LNCaP clone FGC (cell line): ENCODE data around the gene FHL1.

Source experiments
- DNase-seq: peaks from one replicate; pipeline ENCODE4 v3.0.0-alpha.2; 2011; ENCODE audit warnings: low read depth
- H3K4me3 ChIP-seq: 2 replicates; pipeline ENCODE4 v1.5.1; 2011; ENCODE audit warnings: mild to moderate bottlenecking, low read depth, low read length, control low read depth
- TF ChIP-seq, protein P1 (sequence below): IDR thresholded peaks from 2 replicates; pipeline ENCODE4 v1.5.1; 2012; ENCODE audit warnings: mild to moderate bottlenecking; ENCODE audit not compliant: control insufficient read depth, insufficient read depth; ENCODE audit errors: extremely low read depth

Gene FHL1

GRCh38 chrX:136205882-136206380 is 58.6 kb downstream of the FHL1 start:
- no peak overlapping the region for H3K4me3 ChIP-seq
- DNase-seq: no peak
- TF ChIP-seq, protein P1, sequence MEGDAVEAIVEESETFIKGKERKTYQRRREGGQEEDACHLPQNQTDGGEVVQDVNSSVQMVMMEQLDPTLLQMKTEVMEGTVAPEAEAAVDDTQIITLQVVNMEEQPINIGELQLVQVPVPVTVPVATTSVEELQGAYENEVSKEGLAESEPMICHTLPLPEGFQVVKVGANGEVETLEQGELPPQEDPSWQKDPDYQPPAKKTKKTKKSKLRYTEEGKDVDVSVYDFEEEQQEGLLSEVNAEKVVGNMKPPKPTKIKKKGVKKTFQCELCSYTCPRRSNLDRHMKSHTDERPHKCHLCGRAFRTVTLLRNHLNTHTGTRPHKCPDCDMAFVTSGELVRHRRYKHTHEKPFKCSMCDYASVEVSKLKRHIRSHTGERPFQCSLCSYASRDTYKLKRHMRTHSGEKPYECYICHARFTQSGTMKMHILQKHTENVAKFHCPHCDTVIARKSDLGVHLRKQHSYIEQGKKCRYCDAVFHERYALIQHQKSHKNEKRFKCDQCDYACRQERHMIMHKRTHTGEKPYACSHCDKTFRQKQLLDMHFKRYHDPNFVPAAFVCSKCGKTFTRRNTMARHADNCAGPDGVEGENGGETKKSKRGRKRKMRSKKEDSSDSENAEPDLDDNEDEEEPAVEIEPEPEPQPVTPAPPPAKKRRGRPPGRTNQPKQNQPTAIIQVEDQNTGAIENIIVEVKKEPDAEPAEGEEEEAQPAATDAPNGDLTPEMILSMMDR: no peak

GRCh38 chrX:136206916-136207315 is 59.6 kb downstream of the FHL1 start:
- TF ChIP-seq, protein P1: no peak
- DNase-seq: no peak

DNA sequence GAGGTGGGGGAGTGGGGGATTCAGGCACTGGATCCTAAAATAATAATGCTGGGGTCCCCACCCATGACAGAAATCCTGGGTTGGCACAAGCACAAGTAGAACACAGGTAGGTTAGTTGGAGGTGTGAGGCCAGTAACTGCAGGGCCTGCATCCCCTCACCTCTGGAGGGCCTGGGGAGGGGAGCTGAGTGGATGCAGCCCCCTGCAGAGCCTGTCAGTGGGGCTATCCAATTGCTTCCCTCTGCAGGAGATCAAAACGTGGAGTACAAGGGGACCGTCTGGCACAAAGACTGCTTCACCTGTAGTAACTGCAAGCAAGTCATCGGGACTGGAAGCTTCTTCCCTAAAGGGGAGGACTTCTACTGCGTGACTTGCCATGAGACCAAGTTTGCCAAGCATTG is 60.2 kb downstream of the FHL1 start:
- H3K4me3 ChIP-seq: no peak overlapping the region
- TF ChIP-seq, protein P1: no peak
- DNase-seq: no peak

More at GRCh38 chrX:136206916-136207315, 59.6 kb downstream of the FHL1 start:
- H3K4me3 ChIP-seq: no peak overlapping the region

DNA sequence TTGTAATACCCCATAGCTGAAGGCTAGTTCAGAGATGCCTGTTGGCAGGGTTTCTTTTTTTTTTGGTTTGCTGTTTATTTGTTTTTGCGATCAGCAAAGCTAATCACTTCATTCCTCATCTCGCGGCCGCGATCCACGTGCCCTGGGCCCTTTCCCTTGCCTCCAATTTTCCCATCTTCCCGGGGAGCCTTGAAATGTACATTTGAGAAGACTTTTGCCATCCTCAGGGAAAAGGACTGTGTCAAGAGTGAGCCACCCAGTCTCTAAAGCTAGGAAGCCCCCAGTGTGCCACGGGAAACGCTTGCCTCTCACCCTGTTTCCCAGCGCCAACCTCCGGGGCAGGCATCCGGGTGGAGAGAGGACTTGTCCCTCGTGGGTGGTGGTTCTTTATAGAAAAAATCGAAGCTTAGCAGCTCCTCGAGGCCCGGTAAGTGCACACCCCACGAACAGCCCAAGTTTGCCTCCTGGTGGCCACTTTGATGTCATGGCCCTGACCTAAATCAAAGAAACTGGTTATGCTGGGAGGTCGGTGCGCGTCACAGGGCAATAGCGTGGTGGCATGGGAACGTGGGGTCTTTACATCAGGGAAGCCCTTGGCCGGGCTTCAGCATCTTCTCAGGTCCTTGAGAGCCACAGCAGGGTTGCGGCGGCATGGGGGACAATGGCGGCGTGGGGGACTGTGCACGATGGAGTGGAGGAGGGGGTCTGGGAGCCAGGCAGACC is 61.8 kb downstream of the FHL1 start:
- H3K4me3 ChIP-seq: no peak overlapping the region
- peak; percentile 13 for DNase-seq
- TF ChIP-seq, protein P1: peak; percentile 64

DNA sequence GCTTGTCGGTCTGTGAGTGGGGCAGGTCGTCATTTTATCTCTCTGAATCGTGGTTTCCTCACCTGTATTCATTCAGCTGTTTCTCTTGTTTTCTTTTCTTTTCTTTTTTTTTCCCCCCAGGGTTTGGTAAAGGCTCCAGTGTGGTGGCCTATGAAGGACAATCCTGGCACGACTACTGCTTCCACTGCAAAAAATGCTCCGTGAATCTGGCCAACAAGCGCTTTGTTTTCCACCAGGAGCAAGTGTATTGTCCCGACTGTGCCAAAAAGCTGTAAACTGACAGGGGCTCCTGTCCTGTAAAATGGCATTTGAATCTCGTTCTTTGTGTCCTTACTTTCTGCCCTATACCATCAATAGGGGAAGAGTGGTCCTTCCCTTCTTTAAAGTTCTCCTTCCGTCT is 62.4 kb downstream of the FHL1 start:
- no peak for DNase-seq
- TF ChIP-seq, protein P1: no peak
- no peak overlapping the region for H3K4me3 ChIP-seq

- TF ChIP-seq, protein P1: no peak
- no peak for DNase-seq
- no peak overlapping the region for H3K4me3 ChIP-seq
Measured at GRCh38 chrX:136210243-136210642, 62.9 kb downstream of the FHL1 start.

GRCh38 chrX:136210806-136211205 is 63.5 kb downstream of the FHL1 start:
- H3K4me3 ChIP-seq: no peak overlapping the region
- TF ChIP-seq, protein P1: no peak
- no peak for DNase-seq
